SK-N-SH treated with all-trans-retinoic acid at 6 μM for 48 hours (cell line): Measurements from ENCODE around the gene CARD10.

Experiments
- GLIS3 ChIP-seq: fragments of 250-450 bp; sonication (Bioruptor Pico); IDR thresholded peaks from 2 replicates; pipeline ENCODE4 v1.5.0; 2020; ENCODE audit warnings: mild to moderate bottlenecking, moderate library complexity
- RARB ChIP-seq: fragments of 250-450 bp; sonication (Bioruptor Pico); IDR thresholded peaks from 2 replicates; pipeline ENCODE4 v1.8.0; 2021; ENCODE audit warnings: mild to moderate bottlenecking, moderate library complexity
- SNAI2 ChIP-seq: fragments of 250-450 bp; sonication (Bioruptor Pico); IDR thresholded peaks from 2 replicates; pipeline ENCODE4 v1.5.0; 2020; ENCODE audit warnings: mild to moderate bottlenecking, moderate library complexity
- TCF4 ChIP-seq: fragments of 250-450 bp; sonication (Bioruptor Pico); IDR thresholded peaks from 2 replicates; pipeline ENCODE4 v1.8.0; 2021; ENCODE audit warnings: mild to moderate bottlenecking, moderate library complexity, borderline replicate concordance
- TOX ChIP-seq: fragments of 250-450 bp; sonication (Bioruptor Pico); IDR thresholded peaks from 2 replicates; pipeline ENCODE4 v1.8.0; 2021; ENCODE audit warnings: mild to moderate bottlenecking, moderate library complexity, borderline replicate concordance
- ZFP30 ChIP-seq: fragments of 450-650 bp; formaldehyde crosslinking; IDR thresholded peaks from 2 replicates; pipeline ENCODE4 v1.5.0; 2022; ENCODE audit warnings: mild to moderate bottlenecking, moderate library complexity
- TF ChIP-seq, protein P1 (sequence below): fragments of 250-450 bp; sonication (Bioruptor Pico); IDR thresholded peaks from 2 replicates; pipeline ENCODE4 v1.8.0; 2020; ENCODE audit warnings: mild to moderate bottlenecking, moderate library complexity, borderline replicate concordance
- TF ChIP-seq, protein P2 (sequence below): fragments of 250-450 bp; sonication (Bioruptor Pico); IDR thresholded peaks from 2 replicates; pipeline ENCODE4 v1.5.1; 2021; ENCODE audit warnings: mild to moderate bottlenecking, moderate library complexity
- TF ChIP-seq, protein P3 (sequence below): fragments of 250-450 bp; sonication (Bioruptor Pico); IDR thresholded peaks from 2 replicates; pipeline ENCODE4 v1.5.1; 2020; ENCODE audit warnings: low read depth, mild to moderate bottlenecking, moderate library complexity
- TF ChIP-seq, protein P4 (sequence below): fragments of 250-450 bp; sonication (Bioruptor Pico); IDR thresholded peaks from 2 replicates; pipeline ENCODE4 v1.5.0; 2020; ENCODE audit warnings: mild to moderate bottlenecking, moderate library complexity

DNA sequence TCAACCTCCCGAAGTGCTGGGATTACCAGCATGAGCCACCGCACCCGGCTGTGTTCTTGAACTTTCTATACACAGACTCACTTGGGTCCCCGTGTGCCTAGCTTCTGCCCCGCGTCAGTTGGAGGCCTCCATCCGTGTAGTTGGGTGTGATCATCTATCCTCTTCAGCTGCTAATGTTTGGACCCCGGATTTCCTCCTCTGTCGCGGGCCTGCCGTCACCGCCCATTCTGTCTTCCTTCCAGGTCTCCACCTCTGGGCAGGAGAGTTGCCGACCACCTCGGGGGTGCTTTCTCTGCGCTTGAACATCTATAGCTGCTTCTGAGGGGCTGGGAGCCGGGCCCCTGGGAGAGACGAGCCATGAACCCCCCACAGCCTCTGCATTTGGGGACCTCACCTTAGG, 46.6 kb upstream of the CARD10 start:
- TF ChIP-seq, protein P1, sequence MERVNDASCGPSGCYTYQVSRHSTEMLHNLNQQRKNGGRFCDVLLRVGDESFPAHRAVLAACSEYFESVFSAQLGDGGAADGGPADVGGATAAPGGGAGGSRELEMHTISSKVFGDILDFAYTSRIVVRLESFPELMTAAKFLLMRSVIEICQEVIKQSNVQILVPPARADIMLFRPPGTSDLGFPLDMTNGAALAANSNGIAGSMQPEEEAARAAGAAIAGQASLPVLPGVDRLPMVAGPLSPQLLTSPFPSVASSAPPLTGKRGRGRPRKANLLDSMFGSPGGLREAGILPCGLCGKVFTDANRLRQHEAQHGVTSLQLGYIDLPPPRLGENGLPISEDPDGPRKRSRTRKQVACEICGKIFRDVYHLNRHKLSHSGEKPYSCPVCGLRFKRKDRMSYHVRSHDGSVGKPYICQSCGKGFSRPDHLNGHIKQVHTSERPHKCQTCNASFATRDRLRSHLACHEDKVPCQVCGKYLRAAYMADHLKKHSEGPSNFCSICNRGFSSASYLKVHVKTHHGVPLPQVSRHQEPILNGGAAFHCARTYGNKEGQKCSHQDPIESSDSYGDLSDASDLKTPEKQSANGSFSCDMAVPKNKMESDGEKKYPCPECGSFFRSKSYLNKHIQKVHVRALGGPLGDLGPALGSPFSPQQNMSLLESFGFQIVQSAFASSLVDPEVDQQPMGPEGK (CRISPR knock-in tag) = no peak
- TF ChIP-seq ZFP30 = no peak
- TF ChIP-seq TCF4 (CRISPR knock-in tag) = no peak
- TF ChIP-seq, protein P2, sequence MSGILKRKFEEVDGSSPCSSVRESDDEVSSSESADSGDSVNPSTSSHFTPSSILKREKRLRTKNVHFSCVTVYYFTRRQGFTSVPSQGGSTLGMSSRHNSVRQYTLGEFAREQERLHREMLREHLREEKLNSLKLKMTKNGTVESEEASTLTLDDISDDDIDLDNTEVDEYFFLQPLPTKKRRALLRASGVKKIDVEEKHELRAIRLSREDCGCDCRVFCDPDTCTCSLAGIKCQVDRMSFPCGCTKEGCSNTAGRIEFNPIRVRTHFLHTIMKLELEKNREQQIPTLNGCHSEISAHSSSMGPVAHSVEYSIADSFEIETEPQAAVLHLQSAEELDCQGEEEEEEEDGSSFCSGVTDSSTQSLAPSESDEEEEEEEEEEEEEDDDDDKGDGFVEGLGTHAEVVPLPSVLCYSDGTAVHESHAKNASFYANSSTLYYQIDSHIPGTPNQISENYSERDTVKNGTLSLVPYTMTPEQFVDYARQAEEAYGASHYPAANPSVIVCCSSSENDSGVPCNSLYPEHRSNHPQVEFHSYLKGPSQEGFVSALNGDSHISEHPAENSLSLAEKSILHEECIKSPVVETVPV (CRISPR knock-in tag) = no peak
- TF ChIP-seq TOX (CRISPR knock-in tag) = no peak
- TF ChIP-seq GLIS3 (CRISPR knock-in tag) = no peak
- TF ChIP-seq, protein P3, sequence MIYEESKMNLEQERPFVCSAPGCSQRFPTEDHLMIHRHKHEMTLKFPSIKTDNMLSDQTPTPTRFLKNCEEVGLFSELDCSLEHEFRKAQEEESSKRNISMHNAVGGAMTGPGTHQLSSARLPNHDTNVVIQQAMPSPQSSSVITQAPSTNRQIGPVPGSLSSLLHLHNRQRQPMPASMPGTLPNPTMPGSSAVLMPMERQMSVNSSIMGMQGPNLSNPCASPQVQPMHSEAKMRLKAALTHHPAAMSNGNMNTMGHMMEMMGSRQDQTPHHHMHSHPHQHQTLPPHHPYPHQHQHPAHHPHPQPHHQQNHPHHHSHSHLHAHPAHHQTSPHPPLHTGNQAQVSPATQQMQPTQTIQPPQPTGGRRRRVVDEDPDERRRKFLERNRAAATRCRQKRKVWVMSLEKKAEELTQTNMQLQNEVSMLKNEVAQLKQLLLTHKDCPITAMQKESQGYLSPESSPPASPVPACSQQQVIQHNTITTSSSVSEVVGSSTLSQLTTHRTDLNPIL (CRISPR knock-in tag) = no peak
- TF ChIP-seq RARB (CRISPR knock-in tag) = no peak
- TF ChIP-seq, protein P4, sequence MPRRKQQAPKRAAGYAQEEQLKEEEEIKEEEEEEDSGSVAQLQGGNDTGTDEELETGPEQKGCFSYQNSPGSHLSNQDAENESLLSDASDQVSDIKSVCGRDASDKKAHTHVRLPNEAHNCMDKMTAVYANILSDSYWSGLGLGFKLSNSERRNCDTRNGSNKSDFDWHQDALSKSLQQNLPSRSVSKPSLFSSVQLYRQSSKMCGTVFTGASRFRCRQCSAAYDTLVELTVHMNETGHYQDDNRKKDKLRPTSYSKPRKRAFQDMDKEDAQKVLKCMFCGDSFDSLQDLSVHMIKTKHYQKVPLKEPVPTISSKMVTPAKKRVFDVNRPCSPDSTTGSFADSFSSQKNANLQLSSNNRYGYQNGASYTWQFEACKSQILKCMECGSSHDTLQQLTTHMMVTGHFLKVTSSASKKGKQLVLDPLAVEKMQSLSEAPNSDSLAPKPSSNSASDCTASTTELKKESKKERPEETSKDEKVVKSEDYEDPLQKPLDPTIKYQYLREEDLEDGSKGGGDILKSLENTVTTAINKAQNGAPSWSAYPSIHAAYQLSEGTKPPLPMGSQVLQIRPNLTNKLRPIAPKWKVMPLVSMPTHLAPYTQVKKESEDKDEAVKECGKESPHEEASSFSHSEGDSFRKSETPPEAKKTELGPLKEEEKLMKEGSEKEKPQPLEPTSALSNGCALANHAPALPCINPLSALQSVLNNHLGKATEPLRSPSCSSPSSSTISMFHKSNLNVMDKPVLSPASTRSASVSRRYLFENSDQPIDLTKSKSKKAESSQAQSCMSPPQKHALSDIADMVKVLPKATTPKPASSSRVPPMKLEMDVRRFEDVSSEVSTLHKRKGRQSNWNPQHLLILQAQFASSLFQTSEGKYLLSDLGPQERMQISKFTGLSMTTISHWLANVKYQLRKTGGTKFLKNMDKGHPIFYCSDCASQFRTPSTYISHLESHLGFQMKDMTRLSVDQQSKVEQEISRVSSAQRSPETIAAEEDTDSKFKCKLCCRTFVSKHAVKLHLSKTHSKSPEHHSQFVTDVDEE (CRISPR knock-in tag) = no peak
- no peak for TF ChIP-seq SNAI2 (CRISPR knock-in tag)
